ENCODE data around the gene DSC2. TPM values are rescaled to one million over a fixed set of nuclear protein-coding genes. Genes with fewer than 3 reads are reported as not detected.

DSC2 gene
- total and polyA plus RNA-seq, 11 donors, result 6.3 to 37.2 (median 26.9) TPM

DNA sequence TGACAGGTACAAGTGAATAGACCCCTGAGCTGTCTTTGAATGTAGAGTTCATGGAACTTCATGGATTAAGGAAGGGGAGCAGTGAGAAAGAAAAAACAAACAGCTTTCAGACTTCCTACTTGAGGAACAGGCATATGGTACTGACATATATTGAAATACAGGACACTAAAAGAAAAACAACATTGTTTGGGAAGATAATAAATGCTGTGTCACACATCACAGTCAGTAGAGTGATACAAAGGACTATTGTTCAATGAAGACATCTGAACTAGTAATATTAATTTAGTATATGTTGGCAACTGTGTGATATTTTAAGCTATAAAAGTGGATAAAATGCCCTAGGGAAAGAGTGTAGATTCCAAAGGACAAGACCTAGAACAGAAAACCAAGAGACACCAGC lies 3.3 kb downstream of the DSC2 start:
- DNase-seq (no peak), ATAC-seq (no peak)
- intact Hi-C loops (cut with DNase I), result loop anchor here in 5 of 10 donors (5.0 to 10.0 kb wide), 7 partner anchors 37 to 416 kb away; partner anchors contain the start of gene DSC3 (in 1 of the 5)
- Histone ChIP-seq H3K4me3 (no peak overlapping the region), H3K27ac (peak overlapping the region in 1 of 12 donors; percentile 32), H3K36me3 (no peaks in the 10 kb centered on the region), H3K4me1 (peaks cover 0 to 17% (median 0%) of the 10 kb centered on the region in 12 donors), H3K9me3 (no peaks in the 10 kb centered on the region), H3K27me3 (peaks cover 0 to 3% (median 0%) of the 10 kb centered on the region in 9 donors)
- TF ChIP-seq CTCF (IDR thresholded peaks at IDR 0.05) (no peak), POLR2A (IDR thresholded peaks at IDR 0.05) (no peak)

GRCh38 chr18:31097666-31098065 lies 4.6 kb downstream of the DSC2 start:
- H3K4me1 ChIP-seq, result peaks cover 0 to 17% (median 0%) of the 10 kb centered on the region in 12 donors
- intact Hi-C loops (cut with DNase I), result loop anchor here in 5 of 10 donors (5.0 to 10.0 kb wide), 7 partner anchors 35 to 417 kb away; partner anchors contain the start of gene DSC3 (in 1 of the 5)
- peaks cover 0 to 3% (median 0%) of the 10 kb centered on the region in 9 donors for H3K27me3 ChIP-seq
- TF ChIP-seq POLR2A (IDR thresholded peaks at IDR 0.05), result no peak
- TF ChIP-seq CTCF (IDR thresholded peaks at IDR 0.05), result no peak
- no peak for DNase-seq
- H3K27ac ChIP-seq, result no peak overlapping the region
- H3K4me3 ChIP-seq, result no peak overlapping the region
- no peaks in the 10 kb centered on the region for H3K9me3 ChIP-seq
- WGBS, 4 donors, result 69 to 82% (median 79%) methylated on average over 3 of the region's 3 CpGs
- ATAC-seq, result no peak
- peaks cover 0 to 4% (median 0%) of the 10 kb centered on the region in 9 donors for H3K36me3 ChIP-seq

DNA sequence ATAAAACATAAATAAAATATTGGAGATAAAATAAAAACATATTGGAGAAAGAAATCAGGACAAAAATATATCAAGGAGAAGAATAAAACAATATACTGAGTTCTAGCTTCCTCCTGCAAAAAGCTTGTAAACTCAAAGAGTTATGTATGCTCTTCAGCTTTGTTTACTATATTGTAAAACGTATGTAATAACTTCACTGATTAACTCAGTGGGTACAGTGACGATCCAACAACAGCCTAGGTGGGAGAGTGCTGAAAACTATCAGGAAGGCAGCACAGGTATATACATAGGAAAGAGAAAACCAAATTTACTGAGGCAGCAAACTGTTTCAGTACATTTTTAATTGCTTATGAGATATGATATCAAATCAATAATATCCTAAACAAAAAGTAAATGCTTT lies 8.3 kb downstream of the DSC2 start:
- 68 to 78% (median 72%) methylated on average over 2 of the region's 2 CpGs for WGBS, 4 donors
- Histone ChIP-seq H3K4me1 (peaks cover 0 to 6% (median 0%) of the 10 kb centered on the region in 12 donors), H3K27me3 (no peaks in the 10 kb centered on the region), H3K9me3 (no peaks in the 10 kb centered on the region), H3K4me3 (no peak overlapping the region), H3K27ac (no peak overlapping the region), H3K36me3 (peaks cover 0 to 23% (median 8%) of the 10 kb centered on the region in 9 donors)
- ATAC-seq (no peak), DNase-seq (no peak)
- intact Hi-C loops (cut with DNase I), result loop anchor here in 4 of 10 donors (10.0 kb wide), 5 partner anchors 49 to 421 kb away; partner anchors contain the start of gene DSC3 (in 1 of the 4)
- TF ChIP-seq POLR2A (IDR thresholded peaks at IDR 0.05) (no peak), CTCF (IDR thresholded peaks at IDR 0.05) (no peak)

DNA sequence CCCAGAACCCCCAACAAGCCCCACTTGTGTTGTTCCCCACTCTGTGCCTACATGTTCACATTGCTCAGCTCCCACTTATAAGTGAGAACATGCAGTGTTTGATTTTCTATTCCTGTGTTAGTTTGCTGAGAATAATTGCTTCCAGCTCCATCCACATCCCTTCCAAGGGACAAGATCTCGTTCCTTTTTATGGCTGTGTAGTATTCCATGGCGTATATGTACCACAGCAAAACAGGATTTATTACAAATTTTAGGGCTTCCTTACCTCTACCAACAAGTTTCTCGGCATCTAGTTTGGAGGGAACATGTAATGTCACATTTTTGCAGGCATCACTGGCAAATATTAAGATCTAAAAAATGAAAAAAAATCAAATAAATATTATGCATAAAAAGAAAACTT lies 8.9 kb downstream of the DSC2 start:
- Histone ChIP-seq H3K4me1 (peaks cover 0 to 6% (median 0%) of the 10 kb centered on the region in 12 donors), H3K9me3 (no peaks in the 10 kb centered on the region), H3K27ac (no peak overlapping the region), H3K4me3 (no peak overlapping the region), H3K36me3 (peaks cover 0 to 23% (median 9%) of the 10 kb centered on the region in 9 donors), H3K27me3 (no peaks in the 10 kb centered on the region)
- TF ChIP-seq CTCF (IDR thresholded peaks at IDR 0.05) (no peak), POLR2A (IDR thresholded peaks at IDR 0.05) (no peak)
- DNase-seq (no peak), ATAC-seq (no peak)
- 94 to 98% (median 96%) methylated on average over 3 of the region's 3 CpGs for WGBS, 4 donors
- intact Hi-C loops (cut with DNase I), result loop anchor here in 4 of 10 donors (10.0 kb wide), 5 partner anchors 48 to 422 kb away; partner anchors contain the start of gene DSC3 (in 1 of the 4)

Measured in heart left ventricle (tissue), 16 donors.